SIG-M5 treated with dmso at 0.1 percent for 504 hours (cell line): Measurements from ENCODE around the gene SCYL2.
"Not testable (repeated sequence)": the region's sequence is repeated elsewhere in the genome, so short reads cannot be mapped to it uniquely, and the experiment has no call there.

Experiments used
- DNase-seq: peaks from one replicate; lab custom pipeline; 2025; ENCODE audit not compliant: unreplicated experiment; lab: John Stamatoyannopoulos, UW

Gene SCYL2

GRCh38 chr12:100266835-100267602, at the start of gene SCYL2, which contains the start of gene DEPDC4:
Gene SCYL2, plus strand, starts transcription at chr12:100267177. Its CDS starts 15,794 bp downstream, at chr12:100282971.
Gene DEPDC4, minus strand, starts transcription at chr12:100267079. Its CDS starts 3 bp downstream, at chr12:100267076.
- peak; percentile 98 for DNase-seq

GRCh38 chr12:100219328-100220109, 47.5 kb upstream of the SCYL2 start:
- no peak for DNase-seq

GRCh38 chr12:100221523-100221922, 45.5 kb upstream of the SCYL2 start:
- no peak for DNase-seq

GRCh38 chr12:100222173-100222572, 44.8 kb upstream of the SCYL2 start:
- not testable (repeated sequence) for DNase-seq

GRCh38 chr12:100225491-100225890, 41.5 kb upstream of the SCYL2 start:
- no peak for DNase-seq

- peak; percentile 82 for DNase-seq
Measured at GRCh38 chr12:100229036-100229635, 37.8 kb upstream of the SCYL2 start.

- DNase-seq = peak; percentile 81
Measured at GRCh38 chr12:100229876-100230275, 37.1 kb upstream of the SCYL2 start.

- peak; percentile 0 for DNase-seq
Measured at GRCh38 chr12:100231873-100232272, 35.1 kb upstream of the SCYL2 start.

- peak; percentile 4 for DNase-seq
Measured at GRCh38 chr12:100234166-100234565, 32.8 kb upstream of the SCYL2 start.

GRCh38 chr12:100234591-100235304, 32.2 kb upstream of the SCYL2 start:
- DNase-seq = peak; percentile 40

- no peak for DNase-seq
Measured at GRCh38 chr12:100238801-100239200, 28.2 kb upstream of the SCYL2 start.

GRCh38 chr12:100239589-100239988, 27.4 kb upstream of the SCYL2 start:
- DNase-seq = no peak

GRCh38 chr12:100243137-100243536, 23.8 kb upstream of the SCYL2 start:
- no peak for DNase-seq

- no peak for DNase-seq
Measured at GRCh38 chr12:100247765-100248164, 19.2 kb upstream of the SCYL2 start.

- DNase-seq = no peak
Measured at GRCh38 chr12:100248886-100249285, 18.1 kb upstream of the SCYL2 start.

- peak; percentile 13 for DNase-seq
Measured at GRCh38 chr12:100249941-100250340, 17.0 kb upstream of the SCYL2 start.

- no peak for DNase-seq
Measured at GRCh38 chr12:100251917-100252316, 15.1 kb upstream of the SCYL2 start.

- no peak for DNase-seq
Measured at GRCh38 chr12:100253437-100253836, 13.5 kb upstream of the SCYL2 start.

GRCh38 chr12:100254876-100255275, 12.1 kb upstream of the SCYL2 start:
- DNase-seq = peak; percentile 2

- no peak for DNase-seq
Measured at GRCh38 chr12:100258127-100258526, 8.8 kb upstream of the SCYL2 start.

GRCh38 chr12:100263131-100263530, 3.8 kb upstream of the SCYL2 start:
- DNase-seq = no peak
